OCI-LY7 (cell line): Measurements from ENCODE around the gene ASH1L. TPM values are rescaled to one million over a fixed set of nuclear protein-coding genes. Genes with fewer than 3 reads are reported as not detected.
"Not testable (repeated sequence)": the region's sequence is repeated elsewhere in the genome, so short reads cannot be mapped to it uniquely, and the experiment has no call there.

ENCODE experiments used
- BruUV-seq: library from RNA; stranded (reverse); fragments of 400-500 nt; replicated peaks from 2 replicates; lab custom pipeline; 2021; lab: Mats Ljungman, UMichigan
- CTCF ChIA-PET: fragments of 300-600 bp; sonication (Branson Sonifier 250); formaldehyde crosslinking; loops from one replicate; lab custom pipeline; 2022; ENCODE audit warnings: antibody characterized with exemption; ENCODE audit not compliant: unreplicated experiment; lab: Charles Lee
- POLR2A ChIA-PET: fragments of 300-600 bp; sonication (Branson Sonifier 250); formaldehyde crosslinking; loops from one replicate; lab custom pipeline; 2022; ENCODE audit warnings: antibody characterized with exemption; lab: Charles Lee
- DNase-seq: peaks from one replicate; pipeline ENCODE4 v3.0.0-alpha.2; 2015; ENCODE audit warnings: low spot score
- H2AFZ ChIP-seq: fragments of 200-600 bp; sonication (generic), shearing (Covaris generic); 2 replicates; pipeline ENCODE4 v1.6.1; 2014; ENCODE audit warnings: mild to moderate bottlenecking, antibody characterized with exemption, low read length, moderate library complexity
- H3K27ac ChIP-seq: fragments of 200-600 bp; sonication (generic); 2 replicates; pipeline ENCODE4 v1.5.1; 2014; ENCODE audit warnings: mixed run types, low read depth, mild to moderate bottlenecking, moderate library complexity, low read length, inconsistent platforms; ENCODE audit not compliant: poor library complexity, severe bottlenecking
- H3K36me3 ChIP-seq: fragments of 200-600 bp; sonication (generic); 2 replicates; pipeline ENCODE4 v1.6.1; 2014; ENCODE audit warnings: mild to moderate bottlenecking, antibody characterized with exemption, low read length, moderate library complexity, mixed read lengths; ENCODE audit not compliant: insufficient read depth
- H3K4me1 ChIP-seq: fragments of 200-600 bp; sonication (generic); 2 replicates; pipeline ENCODE4 v1.5.1; 2014; ENCODE audit warnings: mild to moderate bottlenecking, low read length; ENCODE audit not compliant: insufficient read depth, poor library complexity, severe bottlenecking
- H3K4me2 ChIP-seq: fragments of 200-600 bp; sonication (generic); 2 replicates; pipeline ENCODE4 v1.6.1; 2014; ENCODE audit warnings: mild to moderate bottlenecking, low read length
- H3K4me3 ChIP-seq: fragments of 200-600 bp; sonication (generic); 2 replicates; pipeline ENCODE4 v1.5.1; 2014; ENCODE audit warnings: mild to moderate bottlenecking, low read depth, low read length; ENCODE audit not compliant: poor library complexity, severe bottlenecking
- H3K79me2 ChIP-seq: fragments of 200-600 bp; sonication (generic); 2 replicates; pipeline ENCODE4 v1.6.1; 2016; ENCODE audit warnings: low read depth, mild to moderate bottlenecking, low read length, moderate library complexity, mixed read lengths; ENCODE audit not compliant: insufficient read depth
- H3K9me2 ChIP-seq: fragments of 200-600 bp; sonication (generic); 2 replicates; pipeline ENCODE4 v1.6.1; 2016; ENCODE audit warnings: mild to moderate bottlenecking, low read length, mixed read lengths; ENCODE audit not compliant: insufficient read depth
- H3K9me3 ChIP-seq: fragments of 200-600 bp; sonication (generic); 2 replicates; pipeline ENCODE4 v1.6.1; 2014; ENCODE audit warnings: mild to moderate bottlenecking, mixed run types, low read length, mixed read lengths
- H4K20me1 ChIP-seq: fragments of 200-600 bp; sonication (generic); 2 replicates; pipeline ENCODE4 v1.6.1; 2014; ENCODE audit warnings: mild to moderate bottlenecking, antibody characterized with exemption, low read length, moderate library complexity, mixed read lengths; ENCODE audit not compliant: insufficient read depth
- CTCF ChIP-seq: fragments of 200-600 bp; sonication (generic); conservative IDR thresholded peaks from 2 replicates; pipeline ENCODE4 v1.5.1; 2014; ENCODE audit warnings: mild to moderate bottlenecking, antibody characterized with exemption, low read length, moderate library complexity, mixed read lengths
- EZH2phosphoT487 ChIP-seq: fragments of 200-600 bp; sonication (generic); IDR thresholded peaks from 2 replicates; pipeline ENCODE4 v1.6.1; 2018; ENCODE audit warnings: low read depth, borderline replicate concordance, mild to moderate bottlenecking, mixed run types, antibody characterized with exemption, low read length, moderate library complexity, mixed read lengths
- intact Hi-C: fragments of 100-400 bp; cut with micrococcal nuclease; formaldehyde crosslinking; loops from one replicate; pipeline ENCODE4 v1.10.0; 2022; ENCODE audit not compliant: unreplicated experiment
- total RNA-seq, 2 experiments: library from RNA; depleted of rRNA in 1 of 2; stranded (reverse); fragments of >200 nt in 1 of 2; shearing (Covaris generic) in 1 of 2; gene quantifications; 2 replicates each; pipeline ENCODE4 v1.2.3, GENCODE V29; 2014 to 2022

ASH1L gene
- total RNA-seq, 2 experiments from 2014 or later: 33.2 to 49.6 TPM

- BruUV-seq: TSS peak; percentile 99
- Histone ChIP-seq H2AFZ (peak within 1 kb of the TSS; percentile 98), H3K4me1 (no peaks in the 10 kb centered on the region), H3K9me2 (no peaks in the 10 kb centered on the region), H3K4me2 (peak within 1 kb of the TSS; percentile 85), H3K79me2 (no peaks in the 10 kb centered on the region), H3K9me3 (no peaks in the 10 kb centered on the region), H3K27ac (peak within 1 kb of the TSS; percentile 76), H3K36me3 (peaks cover 16% of the 10 kb centered on the region), H4K20me1 (no peaks in the 10 kb centered on the region), H3K4me3 (peak within 1 kb of the TSS; percentile 79)
- ChIA-PET POLR2A (no interaction called here), CTCF (no interaction called here)
- intact Hi-C loops: no loop called here
- TF ChIP-seq CTCF: no peak
- no peak for TF ChIP-seq EZH2phosphoT487
- peak; percentile 96 for DNase-seq
These were observed 47.1 kb upstream of the ASH1L start, which contains the start of gene MSTO1 for GRCh38 chr1:155609515-155610256. TSS of gene MSTO1 (plus strand) at chr1:155610218. CDS start at chr1:155610249, 31 bp downstream.

- no TSS peak for BruUV-seq
- Histone ChIP-seq H3K4me2 (peak overlapping the region; percentile 28; the same call in 1 of the 2 replicates), H3K36me3 (peaks cover 14% of the 10 kb centered on the region), H2AFZ (no peak overlapping the region), H3K9me3 (no peaks in the 10 kb centered on the region), H3K4me3 (no peak overlapping the region), H3K27ac (no peak overlapping the region), H3K4me1 (no peaks in the 10 kb centered on the region), H4K20me1 (no peaks in the 10 kb centered on the region), H3K79me2 (no peaks in the 10 kb centered on the region), H3K9me2 (no peaks in the 10 kb centered on the region)
- intact Hi-C loops: no loop called here
- TF ChIP-seq CTCF (no peak), EZH2phosphoT487 (no peak)
- DNase-seq: no peak
- POLR2A ChIA-PET: no interaction called here
- CTCF ChIA-PET: no interaction called here
These were observed 46.3 kb upstream of the ASH1L start for GRCh38 chr1:155608888-155609225.

- DNase-seq: peak; percentile 14
- H4K20me1 ChIP-seq: no peaks in the 10 kb centered on the region
- ChIA-PET CTCF (no interaction called here), POLR2A (interaction anchor here (0.7 to 0.8 kb wide), 2 partner anchors 38 to 517 kb away, joined by 3 read pairs; no protein-coding TSS in a partner anchor)
- H3K27ac ChIP-seq: no peak overlapping the region
- intact Hi-C loops: no loop called here
- no peaks in the 10 kb centered on the region for H3K4me1 ChIP-seq
- H3K36me3 ChIP-seq: peaks cover 8% of the 10 kb centered on the region
- no TSS peak for BruUV-seq
- TF ChIP-seq EZH2phosphoT487: no peak
- 0 out of 2 replicates have a peak, but pooled peaks have one; percentile 17 for TF ChIP-seq CTCF
- H3K9me2 ChIP-seq: no peaks in the 10 kb centered on the region
- H2AFZ ChIP-seq: no peak overlapping the region
- H3K9me3 ChIP-seq: no peaks in the 10 kb centered on the region
- H3K4me2 ChIP-seq: no peak overlapping the region
- H3K4me3 ChIP-seq: no peak overlapping the region
- H3K79me2 ChIP-seq: no peaks in the 10 kb centered on the region
These were observed 45.1 kb upstream of the ASH1L start for GRCh38 chr1:155607708-155608107.

GRCh38 chr1:155599828-155600572, 37.4 kb upstream of the ASH1L start:
- BruUV-seq: TSS peak; percentile 32

More at GRCh38 chr1:155599828-155600572, 37.4 kb upstream of the ASH1L start:
- H4K20me1 ChIP-seq, H3K9me3 ChIP-seq, H3K9me2 ChIP-seq, DNase-seq, H3K36me3 ChIP-seq, H3K4me2 ChIP-seq, intact Hi-C loops, H3K79me2 ChIP-seq, H2AFZ ChIP-seq, POLR2A ChIA-PET, CTCF ChIA-PET, H3K4me3 ChIP-seq, H3K27ac ChIP-seq: not testable (repeated sequence)
- peaks cover 11% of the 10 kb centered on the region for H3K4me1 ChIP-seq
